SK-N-SH (cell line): ENCODE results near the gene SAXO2. TPM values are rescaled to one million over a fixed set of nuclear protein-coding genes. Genes with fewer than 3 reads are reported as not detected.
"Not testable (repeated sequence)": the region's sequence is repeated elsewhere in the genome, so short reads cannot be mapped to it uniquely, and the experiment has no call there.

ENCODE experiments used
- CTCF ChIA-PET: fragments of 300-600, 350-600 bp; formaldehyde crosslinking; extraction: SDS; loops from one replicate; lab custom pipeline; 2021; lab: Yijun Ruan, JAX
- POLR2A ChIA-PET: fragments of 350-600 bp; sonication (Branson Sonifier 250); formaldehyde crosslinking; extraction: SDS; loops from one replicate; lab custom pipeline; 2020; ENCODE audit warnings: antibody characterized with exemption, inconsistent platforms; lab: Yijun Ruan, JAX
- DNase-seq: peaks from one replicate; pipeline ENCODE4 v3.0.0; 2012
- H2AFZ ChIP-seq: fragments of 200-600 bp; sonication (generic); 2 replicates; pipeline ENCODE4 v1.8.1; 2016; ENCODE audit warnings: antibody characterized with exemption, mild to moderate bottlenecking, low read depth
- H3F3A ChIP-seq: fragments of 200-600 bp; sonication (generic); replicated peaks from 2 replicates; pipeline ENCODE3; 2016; ENCODE audit warnings: antibody characterized with exemption, mild to moderate bottlenecking; ENCODE audit not compliant: insufficient read depth
- H3K27ac ChIP-seq, 2 experiments: fragments of 200-500 bp in 1 of 2; fragments of 200-600 bp in 1 of 2; sonication (Bioruptor generic) in 1 of 2; sonication (generic), shearing (Covaris generic) in 1 of 2; 2 replicates each; pipeline versions ENCODE4 v1.5.1 to v1.6.1; 2014 to 2016; ENCODE audit warnings: low read depth in 2 of 2, inconsistent platforms in 1 of 2, low read length in 1 of 2, mild to moderate bottlenecking in 1 of 2, mixed read lengths in 1 of 2
- H3K27me3 ChIP-seq: fragments of 200-600 bp; sonication (generic), shearing (Covaris generic); 2 replicates; pipeline ENCODE4 v1.6.1; 2016; ENCODE audit warnings: mixed run types; ENCODE audit not compliant: insufficient read depth
- H3K36me3 ChIP-seq, 2 experiments: fragments of 200-500 bp in 1 of 2; fragments of 200-600 bp in 1 of 2; sonication (Bioruptor generic) in 1 of 2; sonication (generic) in 1 of 2; replicated peaks in 1 of 2; 2 replicates each; pipeline versions ENCODE3 to v1.5.1; 2014 to 2016; ENCODE audit warnings: low read length in 1 of 2, mild to moderate bottlenecking in 1 of 2; ENCODE audit not compliant: insufficient read depth in 2 of 2, control insufficient read depth in 1 of 2
- H3K4me1 ChIP-seq, 2 experiments: fragments of 200-500 bp in 1 of 2; fragments of 200-600 bp in 1 of 2; sonication (Bioruptor generic) in 1 of 2; sonication (generic), shearing (Covaris generic) in 1 of 2; 2 replicates each; pipeline versions ENCODE4 v1.5.1 to v1.6.1; 2014 to 2016; ENCODE audit warnings: low read depth in 1 of 2, low read length in 1 of 2, mixed run types in 1 of 2; ENCODE audit not compliant: insufficient read depth in 2 of 2, control insufficient read depth in 1 of 2
- H3K4me2 ChIP-seq: fragments of 200-600 bp; sonication (generic), shearing (Covaris generic); 2 replicates; pipeline ENCODE4 v1.6.1; 2017; ENCODE audit warnings: mixed run types
- H3K4me3 ChIP-seq, 2 experiments: fragments of 200-500 bp in 1 of 2; fragments of 200-600 bp in 1 of 2; sonication (Bioruptor generic) in 1 of 2; sonication (generic), shearing (Covaris generic) in 1 of 2; 2 replicates each; pipeline versions ENCODE4 v1.5.1 to v1.8.1; 2014 to 2016; ENCODE audit warnings: low read depth in 2 of 2, inconsistent platforms in 1 of 2, low read length in 1 of 2, mild to moderate bottlenecking in 1 of 2, mixed read lengths in 1 of 2, moderate library complexity in 1 of 2
- H3K79me2 ChIP-seq: fragments of 200-600 bp; sonication (generic); 2 replicates; pipeline ENCODE4 v1.8.1; 2017; ENCODE audit warnings: mild to moderate bottlenecking; ENCODE audit not compliant: insufficient read depth
- H3K9ac ChIP-seq: fragments of 200-600 bp; sonication (generic); 2 replicates; pipeline ENCODE4 v1.6.1; 2017; ENCODE audit warnings: mixed run types
- H3K9me2 ChIP-seq: fragments of 200-600 bp; sonication (generic); 2 replicates; pipeline ENCODE4 v1.6.1; 2017; ENCODE audit warnings: mixed run types
- H3K9me3 ChIP-seq: fragments of 200-600 bp; sonication (generic); 2 replicates; pipeline ENCODE4 v1.6.1; 2017; ENCODE audit warnings: mixed run types, mild to moderate bottlenecking, moderate library complexity
- H4K20me1 ChIP-seq: fragments of 200-600 bp; sonication (generic); 2 replicates; pipeline ENCODE4 v1.6.1; 2017; ENCODE audit warnings: mild to moderate bottlenecking, mixed run types; ENCODE audit not compliant: insufficient read depth
- ELF1 ChIP-seq: IDR thresholded peaks from 2 replicates; pipeline ENCODE4 v1.4.0; 2012
- FOXJ3 ChIP-seq: sonication (generic); formaldehyde crosslinking; IDR thresholded peaks from 2 replicates; pipeline ENCODE4 v1.5.1; 2020; ENCODE audit warnings: mild to moderate bottlenecking, missing genetic modification reagents
- FOXM1 ChIP-seq: IDR thresholded peaks from 2 replicates; pipeline ENCODE4 v1.4.0; 2012; ENCODE audit warnings: low read depth, mild to moderate bottlenecking
- GABPA ChIP-seq: IDR thresholded peaks from 2 replicates; pipeline ENCODE4 v1.4.0; 2012; ENCODE audit warnings: low read depth, mild to moderate bottlenecking
- JUND ChIP-seq: IDR thresholded peaks from 2 replicates; pipeline ENCODE4 v1.4.0; 2012
- MAX ChIP-seq: IDR thresholded peaks from 2 replicates; pipeline ENCODE4 v1.4.0; 2012; ENCODE audit warnings: low read depth
- MEF2A ChIP-seq: IDR thresholded peaks from 2 replicates; pipeline ENCODE4 v1.4.0; 2012; ENCODE audit warnings: low read depth, borderline replicate concordance
- NRF1 ChIP-seq: IDR thresholded peaks from 2 replicates; pipeline ENCODE4 v1.6.1; 2012; ENCODE audit warnings: low read depth, mild to moderate bottlenecking, low read length
- PBX3 ChIP-seq: IDR thresholded peaks from 2 replicates; pipeline ENCODE4; 2012
- POLR2AphosphoS5 ChIP-seq: IDR thresholded peaks from 2 replicates; pipeline ENCODE4 v1.6.1; 2012; ENCODE audit warnings: low read depth, low read length
- RAD21 ChIP-seq: IDR thresholded peaks from 2 replicates; pipeline ENCODE4 v1.6.1; 2012; ENCODE audit warnings: mild to moderate bottlenecking, low read length
- REST ChIP-seq: IDR thresholded peaks from 2 replicates; pipeline ENCODE4 v1.6.1; 2012; ENCODE audit warnings: mild to moderate bottlenecking, low read depth, low read length, moderate library complexity
- RFX5 ChIP-seq: IDR thresholded peaks from 2 replicates; pipeline ENCODE4 v1.6.1; 2012; ENCODE audit warnings: mild to moderate bottlenecking, improper control_type of control experiment, low read length
- RXRA ChIP-seq: IDR thresholded peaks from 2 replicates; pipeline ENCODE4 v1.4.0; 2012; ENCODE audit warnings: low read depth, mild to moderate bottlenecking, borderline replicate concordance
- SIN3A ChIP-seq: IDR thresholded peaks from 2 replicates; pipeline ENCODE4 v1.6.1; 2012; ENCODE audit warnings: low read depth, mild to moderate bottlenecking, low read length, moderate library complexity, borderline replicate concordance
- SMC3 ChIP-seq: IDR thresholded peaks from 2 replicates; pipeline ENCODE4 v1.6.1; 2012; ENCODE audit warnings: low read depth, low read length, improper control_type of control experiment
- TAF1 ChIP-seq: IDR thresholded peaks from 2 replicates; pipeline ENCODE4 v1.6.1; 2012; ENCODE audit warnings: low read depth, mild to moderate bottlenecking, low read length, moderate library complexity, borderline replicate concordance
- TCF12 ChIP-seq: IDR thresholded peaks from 2 replicates; pipeline ENCODE4 v1.4.0; 2012
- USF2 ChIP-seq: fragments of 150-350 bp; IDR thresholded peaks from 2 replicates; pipeline ENCODE4 v1.6.1; 2017; ENCODE audit warnings: antibody characterized with exemption, low read length, low read depth, borderline replicate concordance
- WGBS: methylation state at CpG from one replicate; pipeline ENCODE4 v1.1.6; 2017; ENCODE audit warnings: low lambda C conversion rate; 5-methylcytosine and 5-hydroxymethylcytosine counted together
- polyA plus RNA-seq, 3 experiments: library from polyadenylated mRNA; depleted of rRNA; stranded (reverse); fragments of >200 nt; gene quantifications; 2 replicates each; pipeline ENCODE4 v1.2.3, GENCODE V29; 2012

The SAXO2 gene
- polyA plus RNA-seq, 1 of the 3 experiments (the other 2 are of a cell fraction): 2.8 TPM

GRCh38 chr15:82309802-82310201 is 47.2 kb downstream of the SAXO2 start:
- Histone ChIP-seq H3K4me1 (peaks cover 0 to 7% of the 10 kb centered on the region in 2 experiments; a peak in 1 of 4 replicates), H3K9me3 (no peaks in the 10 kb centered on the region), H2AFZ (no peak overlapping the region), H3K36me3 (no peaks in the 10 kb centered on the region), H3K27ac (no peak overlapping the region), H3K4me2 (no peak overlapping the region), H3K27me3 (no peaks in the 10 kb centered on the region; the same call in 1 of the 2 replicates), H3K9me2 (no peaks in the 10 kb centered on the region), H4K20me1 (no peaks in the 10 kb centered on the region), H3K79me2 (no peaks in the 10 kb centered on the region), H3F3A (no peaks in the 10 kb centered on the region), H3K9ac (no peak overlapping the region), H3K4me3 (no peak overlapping the region)
- TF ChIP-seq REST (no peak), NRF1 (no peak), FOXJ3 (CRISPR knock-in tag) (no peak), POLR2AphosphoS5 (no peak), SMC3 (no peak), PBX3 (no peak), SIN3A (no peak), RFX5 (no peak), USF2 (no peak), ELF1 (no peak), MEF2A (no peak), JUND (no peak), TAF1 (no peak), RXRA (no peak), TCF12 (no peak), GABPA (no peak), FOXM1 (no peak), RAD21 (no peak), MAX (no peak)
- 51% methylated on average over 2 of the region's 2 CpGs for WGBS
- ChIA-PET CTCF (no interaction called here), POLR2A (no interaction called here)
- no peak for DNase-seq

- H3K9ac ChIP-seq, H4K20me1 ChIP-seq, H3K79me2 ChIP-seq, H3K36me3 ChIP-seq, DNase-seq, POLR2A ChIA-PET, H2AFZ ChIP-seq, H3K27me3 ChIP-seq, H3K4me3 ChIP-seq, H3K27ac ChIP-seq, H3K4me1 ChIP-seq, H3K9me3 ChIP-seq, H3F3A ChIP-seq, H3K4me2 ChIP-seq, H3K9me2 ChIP-seq: not testable (repeated sequence)
- 64% methylated on average over 5 of the region's 5 CpGs for WGBS
- CTCF ChIA-PET: interaction anchor here (1.1 kb wide), 1 partner anchor 31 kb away, joined by 4 read pairs; no protein-coding TSS in a partner anchor
These were observed 48.7 kb downstream of the SAXO2 start for GRCh38 chr15:82311321-82311720.
